HepG2 (cell line): ENCODE measurements around the gene PEX11G. TPM values are rescaled to one million over a fixed set of nuclear protein-coding genes. Genes with fewer than 3 reads are reported as not detected.
A peak's percentile ranks its signal among the peaks of the same experiment; 100 is the strongest.

ENCODE experiments used
- ADNP ChIP-seq: sonication (generic); formaldehyde crosslinking; IDR thresholded peaks from 2 replicates; pipeline ENCODE4 v1.4.0; 2020; ENCODE audit warnings: missing genetic modification reagents
- FOXK1 ChIP-seq: sonication (generic); formaldehyde crosslinking; IDR thresholded peaks from 2 replicates; pipeline ENCODE4 v1.4.0; 2020; ENCODE audit warnings: low read depth, missing genetic modification reagents, borderline replicate concordance
- HNF4A ChIP-seq: sonication (generic); formaldehyde crosslinking; IDR thresholded peaks from 2 replicates; pipeline ENCODE4 v1.4.0; 2020; ENCODE audit warnings: missing genetic modification reagents
- HNRNPL ChIP-seq: fragments of 200-400 bp; formaldehyde crosslinking; IDR thresholded peaks from 2 replicates; pipeline ENCODE4 v1.6.1; 2017; ENCODE audit warnings: mild to moderate bottlenecking, low read depth, low read length
- IRF9 ChIP-seq: sonication (generic); formaldehyde crosslinking; IDR thresholded peaks from 2 replicates; pipeline ENCODE4 v1.8.0; 2022; ENCODE audit warnings: missing genetic modification reagents, mild to moderate bottlenecking, borderline replicate concordance
- LRRFIP1 ChIP-seq: sonication (generic); formaldehyde crosslinking; conservative IDR thresholded peaks from 2 replicates; pipeline ENCODE4 v1.4.0; 2020; ENCODE audit warnings: missing genetic modification reagents
- MXD1 ChIP-seq: sonication (generic); formaldehyde crosslinking; IDR thresholded peaks from 2 replicates; pipeline ENCODE4 v1.4.0; 2020; ENCODE audit warnings: mild to moderate bottlenecking, missing genetic modification reagents
- NCOR1 ChIP-seq: fragments of 200-600 bp; sonication (generic); IDR thresholded peaks from 2 replicates; pipeline ENCODE4 v1.7.0; 2017; ENCODE audit warnings: antibody characterized with exemption, low read length, borderline replicate concordance
- PRDM10 ChIP-seq: sonication (generic); formaldehyde crosslinking; IDR thresholded peaks from 2 replicates; pipeline ENCODE4 v1.4.0; 2020; ENCODE audit warnings: low read depth, missing genetic modification reagents
- ZBTB8A ChIP-seq: sonication (generic); formaldehyde crosslinking; IDR thresholded peaks from 2 replicates; pipeline ENCODE4 v1.4.0; 2020; ENCODE audit warnings: mild to moderate bottlenecking, low read depth, missing genetic modification reagents, borderline replicate concordance
- ZFX ChIP-seq: sonication (generic); formaldehyde crosslinking; IDR thresholded peaks from 2 replicates; pipeline ENCODE4 v1.4.0; 2020; ENCODE audit warnings: mild to moderate bottlenecking, low read depth, missing genetic modification reagents, moderate library complexity
- ZNF12 ChIP-seq: sonication (generic); formaldehyde crosslinking; IDR thresholded peaks from 2 replicates; pipeline ENCODE4 v1.5.0; 2020; ENCODE audit warnings: missing genetic modification reagents
- ZNF563 ChIP-seq: sonication (generic); formaldehyde crosslinking; IDR thresholded peaks from 2 replicates; pipeline ENCODE4 v1.8.0; 2022; ENCODE audit warnings: mild to moderate bottlenecking, moderate library complexity, missing genetic modification reagents
- ZNF800 ChIP-seq: sonication (generic); formaldehyde crosslinking; IDR thresholded peaks from 2 replicates; pipeline ENCODE4 v1.4.0; 2020; ENCODE audit warnings: missing genetic modification reagents
- ZNF883 ChIP-seq: sonication (generic); formaldehyde crosslinking; IDR thresholded peaks from 2 replicates; pipeline ENCODE4 v1.5.1; 2020; ENCODE audit warnings: mild to moderate bottlenecking, missing genetic modification reagents; ENCODE audit errors: not compliant biosample characterization
- ZUFSP ChIP-seq: sonication (generic); formaldehyde crosslinking; IDR thresholded peaks from 2 replicates; pipeline ENCODE4 v1.9.0; 2021; ENCODE audit warnings: missing genetic modification reagents, mild to moderate bottlenecking, borderline replicate concordance
- polyA plus RNA-seq, 8 experiments: library from polyadenylated mRNA; depleted of rRNA in 3 of 8; stranded (reverse) in 7 of 8; unstranded in 1 of 8; fragments of >200 nt; fragmentation: Illumina TruSeq in 4 of 8; extraction: Trizol in 4 of 8; gene quantifications; 2 replicates each; pipeline versions ENCODE4 v1.2.1 to v1.2.3, GENCODE V29; 2011 to 2016; ENCODE audit warnings: low read depth in 4 of 8, missing spikeins in 1 of 8, mixed read lengths in 1 of 8; ENCODE audit not compliant: insufficient read depth in 1 of 8
- total RNA-seq, 5 experiments: library from RNA; depleted of rRNA; stranded (reverse); fragments of >200 nt; fragmentation: Illumina TruSeq; extraction: Trizol; gene quantifications; 2 replicates each; pipeline ENCODE4 v1.2.3, GENCODE V29; 2016; ENCODE audit warnings: low read depth in 1 of 5

The PEX11G gene
- total and polyA plus RNA-seq, 2 of the 13 experiments (the other 11 are each of a cell fraction or from before 2014, with no cell fraction given) = not detected

- peak; percentile 67 for TF ChIP-seq ZFX (CRISPR knock-in tag)
- TF ChIP-seq PRDM10 = no peak
- TF ChIP-seq NCOR1 = no peak
- no peak for TF ChIP-seq HNRNPL
- TF ChIP-seq ZNF883 (CRISPR knock-in tag) = peak; percentile 79
- TF ChIP-seq LRRFIP1 (CRISPR knock-in tag) = no peak
- no peak for TF ChIP-seq ZBTB8A (CRISPR knock-in tag)
- no peak for TF ChIP-seq ZUFSP (CRISPR knock-in tag)
- no peak for TF ChIP-seq FOXK1 (CRISPR knock-in tag)
- TF ChIP-seq MXD1 = peak; percentile 84
- TF ChIP-seq HNF4A = no peak
- peak; percentile 83 for TF ChIP-seq ZNF563 (CRISPR knock-in tag)
- no peak; the same call in 1 of the 2 replicates for TF ChIP-seq ZNF12 (CRISPR knock-in tag)
- TF ChIP-seq IRF9 = peak; percentile 73; the same call in 1 of the 2 replicates
- TF ChIP-seq ZNF800 (CRISPR knock-in tag) = peak; percentile 88
- TF ChIP-seq ADNP (CRISPR knock-in tag) = no peak
Measured at GRCh38 chr19:7500811-7501450, 12.1 kb upstream of the PEX11G start (continued).
